Astrocyte (in vitro differentiated cells and primary cell): ENCODE data around the gene HP. TPM values are rescaled to one million over a fixed set of nuclear protein-coding genes. Genes with fewer than 3 reads are reported as not detected.

Experiments
- DNase-seq: peaks from one replicate; pipeline ENCODE4 v3.0.0-alpha.2; 2010; ENCODE audit warnings: low read depth
- FAIRE-seq: peaks from 2 replicates; lab custom pipeline; 2011; peaks lifted over from hg19 to GRCh38; lab: Jason Lieb, UNC
- H2AFZ ChIP-seq: 2 replicates; pipeline ENCODE4 v1.6.0; 2012; ENCODE audit warnings: low read depth, low read length, inconsistent platforms
- H3K27ac ChIP-seq: 2 replicates; pipeline ENCODE4 v1.5.1; 2011; ENCODE audit warnings: low read depth, low read length, inconsistent platforms
- H3K27me3 ChIP-seq: 2 replicates; pipeline ENCODE4 v1.6.0; 2011; ENCODE audit warnings: low read length, inconsistent platforms; ENCODE audit not compliant: insufficient read depth
- H3K36me3 ChIP-seq: 2 replicates; pipeline ENCODE4 v1.5.1; 2011; ENCODE audit warnings: low read length, inconsistent platforms; ENCODE audit not compliant: insufficient read depth
- H3K4me1 ChIP-seq: 2 replicates; pipeline ENCODE4 v1.5.1; 2011; ENCODE audit warnings: low read length, inconsistent platforms; ENCODE audit not compliant: insufficient read depth
- H3K4me2 ChIP-seq: 2 replicates; pipeline ENCODE4 v1.6.0; 2012; ENCODE audit warnings: low read length, inconsistent platforms
- H3K4me3 ChIP-seq: 2 replicates; pipeline ENCODE4 v1.5.1; 2011; ENCODE audit warnings: low read depth, mild to moderate bottlenecking, low read length, inconsistent platforms; ENCODE audit not compliant: insufficient read depth
- H3K79me2 ChIP-seq: 2 replicates; pipeline ENCODE4 v1.6.0; 2012; ENCODE audit warnings: mild to moderate bottlenecking, low read length, inconsistent platforms; ENCODE audit not compliant: insufficient read depth
- H3K9ac ChIP-seq: 2 replicates; pipeline ENCODE4 v1.6.0; 2012; ENCODE audit warnings: mild to moderate bottlenecking, low read length, inconsistent platforms
- H3K9me3 ChIP-seq: 2 replicates; pipeline ENCODE4 v1.5.1; 2012; ENCODE audit warnings: low read depth, mild to moderate bottlenecking, low read length, inconsistent platforms; ENCODE audit not compliant: insufficient read depth
- H4K20me1 ChIP-seq: 2 replicates; pipeline ENCODE4 v1.6.0; 2012; ENCODE audit warnings: low read length, inconsistent platforms; ENCODE audit not compliant: insufficient read depth
- H3K27ac Mint-ChIP-seq: one replicate; pipeline ENCODE4 v1.8.0; 2021; ENCODE audit warnings: mild to moderate bottlenecking, mixed read lengths; ENCODE audit not compliant: unreplicated experiment
- H3K27me3 Mint-ChIP-seq: one replicate; pipeline ENCODE4 v1.8.0; 2021; ENCODE audit warnings: low read depth, mixed read lengths; ENCODE audit not compliant: unreplicated experiment
- H3K36me3 Mint-ChIP-seq: one replicate; pipeline ENCODE4 v1.8.0; 2021; ENCODE audit warnings: low read depth, mixed read lengths; ENCODE audit not compliant: unreplicated experiment
- H3K4me1 Mint-ChIP-seq: one replicate; pipeline ENCODE4 v1.8.0; 2021; ENCODE audit warnings: low read depth, mixed read lengths; ENCODE audit not compliant: unreplicated experiment
- H3K4me3 Mint-ChIP-seq: one replicate; pipeline ENCODE4 v1.8.0; 2021; ENCODE audit warnings: mild to moderate bottlenecking, moderate library complexity, mixed read lengths; ENCODE audit not compliant: unreplicated experiment
- H3K9me3 Mint-ChIP-seq: one replicate; pipeline ENCODE4 v1.8.0; 2021; ENCODE audit warnings: mild to moderate bottlenecking, mixed read lengths; ENCODE audit not compliant: unreplicated experiment
- EZH2 ChIP-seq: IDR thresholded peaks from 2 replicates; pipeline ENCODE4 v1.6.1; 2012; ENCODE audit warnings: mild to moderate bottlenecking, low read length, inconsistent platforms; ENCODE audit not compliant: insufficient read depth
- total RNA-seq: library from RNA; stranded (reverse); gene quantifications from 2 replicates; pipeline ENCODE4 v1.2.1, GENCODE V29; 2021
- TF ChIP-seq, protein P1 (sequence below): IDR thresholded peaks from 2 replicates; pipeline ENCODE4 v1.5.1; 2011; ENCODE audit warnings: low read depth, mild to moderate bottlenecking, inconsistent platforms, low read length, moderate library complexity; ENCODE audit not compliant: insufficient read depth

Gene HP
- total RNA-seq, 1 donor from 2014 or later = not detected

DNA sequence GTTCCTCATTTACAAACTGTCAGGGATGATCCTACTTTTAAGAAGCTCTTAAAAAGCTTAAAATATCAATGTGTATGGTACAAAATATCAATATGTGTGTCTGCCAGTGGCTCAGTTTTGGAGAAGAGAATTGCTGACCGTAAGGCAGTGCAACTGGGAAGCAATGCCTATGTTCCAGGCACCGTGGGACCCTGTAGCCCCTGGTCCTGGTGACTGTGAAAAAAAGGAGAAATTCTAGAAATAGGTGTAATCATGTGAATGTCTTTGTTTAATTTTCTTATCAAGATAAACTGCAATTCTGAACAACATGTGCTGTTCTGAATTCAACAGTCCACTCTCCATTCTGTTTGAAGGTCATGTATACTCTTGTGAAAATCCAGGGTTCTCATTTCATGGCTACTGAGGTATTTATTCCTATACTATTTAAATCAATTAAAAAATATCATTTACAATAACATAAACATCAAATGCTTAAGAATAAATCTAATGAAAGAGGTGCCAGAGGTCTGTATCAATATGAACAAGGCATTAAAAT is 9.4 kb upstream of the HP start:
- DNase-seq (no peak), FAIRE-seq (no peak)
- no peak overlapping the region for H3K4me3 Mint-ChIP-seq
- no peak overlapping the region for H2AFZ ChIP-seq
- H3K9ac ChIP-seq = no peak overlapping the region
- H3K27ac ChIP-seq = no peak overlapping the region
- no peak overlapping the region for H3K4me3 ChIP-seq
- peaks cover 3% of the 10 kb centered on the region for H3K27me3 Mint-ChIP-seq
- no peaks in the 10 kb centered on the region for H4K20me1 ChIP-seq
- H3K36me3 ChIP-seq = no peaks in the 10 kb centered on the region
- H3K36me3 Mint-ChIP-seq = peaks cover 6% of the 10 kb centered on the region
- H3K27ac Mint-ChIP-seq = no peak overlapping the region
- H3K27me3 ChIP-seq = no peaks in the 10 kb centered on the region
- no peaks in the 10 kb centered on the region for H3K4me1 ChIP-seq
- no peaks in the 10 kb centered on the region for H3K79me2 ChIP-seq
- no peak overlapping the region for H3K4me2 ChIP-seq
- H3K9me3 Mint-ChIP-seq = peaks cover 6% of the 10 kb centered on the region
- no peak for TF ChIP-seq EZH2
- TF ChIP-seq, protein P1, sequence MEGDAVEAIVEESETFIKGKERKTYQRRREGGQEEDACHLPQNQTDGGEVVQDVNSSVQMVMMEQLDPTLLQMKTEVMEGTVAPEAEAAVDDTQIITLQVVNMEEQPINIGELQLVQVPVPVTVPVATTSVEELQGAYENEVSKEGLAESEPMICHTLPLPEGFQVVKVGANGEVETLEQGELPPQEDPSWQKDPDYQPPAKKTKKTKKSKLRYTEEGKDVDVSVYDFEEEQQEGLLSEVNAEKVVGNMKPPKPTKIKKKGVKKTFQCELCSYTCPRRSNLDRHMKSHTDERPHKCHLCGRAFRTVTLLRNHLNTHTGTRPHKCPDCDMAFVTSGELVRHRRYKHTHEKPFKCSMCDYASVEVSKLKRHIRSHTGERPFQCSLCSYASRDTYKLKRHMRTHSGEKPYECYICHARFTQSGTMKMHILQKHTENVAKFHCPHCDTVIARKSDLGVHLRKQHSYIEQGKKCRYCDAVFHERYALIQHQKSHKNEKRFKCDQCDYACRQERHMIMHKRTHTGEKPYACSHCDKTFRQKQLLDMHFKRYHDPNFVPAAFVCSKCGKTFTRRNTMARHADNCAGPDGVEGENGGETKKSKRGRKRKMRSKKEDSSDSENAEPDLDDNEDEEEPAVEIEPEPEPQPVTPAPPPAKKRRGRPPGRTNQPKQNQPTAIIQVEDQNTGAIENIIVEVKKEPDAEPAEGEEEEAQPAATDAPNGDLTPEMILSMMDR = no peak
- H3K4me1 Mint-ChIP-seq = peaks cover 2% of the 10 kb centered on the region
- H3K9me3 ChIP-seq = no peaks in the 10 kb centered on the region

DNA sequence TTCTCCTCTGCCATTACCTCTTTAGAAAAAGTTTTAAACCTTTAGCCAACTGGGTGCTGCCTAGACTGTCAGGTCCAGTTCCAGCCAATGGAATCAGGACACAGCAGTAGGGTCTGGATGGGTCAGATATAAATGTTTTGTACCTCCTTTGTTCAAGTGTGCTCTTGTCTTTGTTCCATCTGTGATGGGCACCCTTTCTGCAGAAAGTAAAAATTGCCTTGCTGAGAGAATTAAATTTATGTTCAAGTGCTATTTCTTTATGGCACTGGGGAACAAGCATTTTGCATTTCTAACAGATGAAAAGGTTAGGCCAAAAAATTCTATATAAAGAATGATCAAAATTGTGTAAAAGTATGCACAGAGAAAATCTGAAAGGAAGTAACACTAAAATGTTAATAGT is 5.2 kb upstream of the HP start:
- no peaks in the 10 kb centered on the region for H3K79me2 ChIP-seq
- H3K27me3 ChIP-seq = no peaks in the 10 kb centered on the region
- Mint-ChIP-seq H3K27ac (no peak overlapping the region), H3K4me1 (no peaks in the 10 kb centered on the region), H3K9me3 (peaks cover 12% of the 10 kb centered on the region), H3K4me3 (no peak overlapping the region), H3K36me3 (peaks cover 8% of the 10 kb centered on the region), H3K27me3 (peaks cover 4% of the 10 kb centered on the region)
- FAIRE-seq (no peak), DNase-seq (no peak)
- no peak for TF ChIP-seq EZH2
- TF ChIP-seq, protein P1 = no peak
- H3K4me2 ChIP-seq = no peak overlapping the region
- no peaks in the 10 kb centered on the region for H3K4me1 ChIP-seq
- H3K9me3 ChIP-seq = no peaks in the 10 kb centered on the region
- no peak overlapping the region for H3K27ac ChIP-seq
- H3K9ac ChIP-seq = no peak overlapping the region
- no peak overlapping the region for H3K4me3 ChIP-seq
- H3K36me3 ChIP-seq = no peaks in the 10 kb centered on the region
- no peaks in the 10 kb centered on the region for H4K20me1 ChIP-seq
- no peak overlapping the region for H2AFZ ChIP-seq

DNA sequence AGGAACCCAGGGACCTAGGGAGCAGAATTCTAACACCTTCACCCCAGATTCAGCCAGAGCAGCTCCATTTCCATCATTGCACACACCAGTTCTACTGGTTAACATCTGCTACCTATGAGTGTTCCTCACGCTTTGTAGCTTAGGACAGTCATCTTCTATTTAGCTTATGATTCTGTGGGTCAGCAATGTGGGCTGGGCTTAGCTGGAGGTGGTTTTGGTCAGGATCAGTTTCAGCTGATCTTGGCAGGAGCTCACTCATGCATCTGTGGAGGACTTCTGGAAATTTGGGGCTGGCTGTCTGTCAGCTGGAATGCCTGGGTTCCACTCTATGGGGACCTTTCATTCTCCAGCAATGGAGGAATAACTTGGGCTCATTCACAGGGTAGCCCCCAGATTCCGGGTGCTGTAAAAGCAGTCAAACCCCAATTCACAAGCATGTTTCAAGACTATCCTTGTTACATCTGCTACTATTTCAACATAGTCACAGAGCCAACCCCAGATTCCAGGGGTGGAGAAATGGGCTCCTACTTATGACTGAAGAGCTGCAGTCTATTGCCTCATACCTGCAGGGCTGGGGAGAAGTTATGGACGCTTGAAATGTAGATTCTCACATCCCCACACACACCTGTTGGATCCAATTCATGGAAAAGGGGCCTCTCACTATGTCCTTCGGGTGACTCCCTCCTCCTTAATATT is 3.4 kb upstream of the HP start:
- H3K4me2 ChIP-seq = no peak overlapping the region
- peaks cover 8% of the 10 kb centered on the region for H3K36me3 Mint-ChIP-seq
- DNase-seq (peak; percentile 15), FAIRE-seq (no peak)
- no peaks in the 10 kb centered on the region for H3K4me1 Mint-ChIP-seq
- no peak overlapping the region for H3K27ac Mint-ChIP-seq
- no peaks in the 10 kb centered on the region for H3K36me3 ChIP-seq
- H3K27ac ChIP-seq = no peak overlapping the region
- no peaks in the 10 kb centered on the region for H3K79me2 ChIP-seq
- H3K4me1 ChIP-seq = no peaks in the 10 kb centered on the region
- H3K4me3 Mint-ChIP-seq = no peak overlapping the region
- no peak overlapping the region for H3K9ac ChIP-seq
- H3K27me3 Mint-ChIP-seq = peaks cover 13% of the 10 kb centered on the region
- TF ChIP-seq EZH2 = no peak
- TF ChIP-seq, protein P1 = no peak
- H4K20me1 ChIP-seq = no peaks in the 10 kb centered on the region
- H3K4me3 ChIP-seq = no peak overlapping the region
- no peaks in the 10 kb centered on the region for H3K27me3 ChIP-seq
- no peaks in the 10 kb centered on the region for H3K9me3 ChIP-seq
- peaks cover 12% of the 10 kb centered on the region for H3K9me3 Mint-ChIP-seq
- no peak overlapping the region for H2AFZ ChIP-seq
